ENCODE data around the gene PALM3.
"Not testable (repeated sequence)": the region's sequence is repeated elsewhere in the genome, so short reads cannot be mapped to it uniquely, and the experiment has no call there.

PALM3 gene

GRCh38 chr19:14035706-14036105 lies 26.2 kb downstream of the PALM3 start:
- H3K79me2 ChIP-seq (ENCODE audit: control insufficient read depth, insufficient read depth, low read length), result no peaks in the 10 kb centered on the region
- WGBS (ENCODE audit: extremely low coverage, insufficient coverage, low lambda C conversion rate), result no CpG with 5 or more reads among the region's 7 CpGs

GRCh38 chr19:14035159-14035558 lies 26.7 kb downstream of the PALM3 start:
- not testable (repeated sequence) for H3K36me3 ChIP-seq (ENCODE audit: control insufficient read depth, insufficient read depth, low read length); H3K79me2 ChIP-seq (ENCODE audit: control insufficient read depth, insufficient read depth, low read length); H3K79me1 ChIP-seq (ENCODE audit: low read length); H3K27ac ChIP-seq (ENCODE audit: low read depth, low read length); H2BK5ac ChIP-seq (ENCODE audit: low read length); H2BK15ac ChIP-seq (replicated peaks; ENCODE audit: low read depth); H4K8ac ChIP-seq (ENCODE audit: low read depth, low read length); H3K4me3 ChIP-seq (ENCODE audit: low read length); DNase-seq; H3K4ac ChIP-seq (ENCODE audit: low read depth, low read length); H3K27me3 ChIP-seq (ENCODE audit: insufficient read depth, low read length, poor library complexity); H3K4me1 ChIP-seq (ENCODE audit: control insufficient read depth, low read depth, low read length); H2BK120ac ChIP-seq (ENCODE audit: low read depth, low read length); H3K23ac ChIP-seq (ENCODE audit: low read length); H3K18ac ChIP-seq (ENCODE audit: low read length); H2AK5ac ChIP-seq (ENCODE audit: low read length); H3K4me2 ChIP-seq (ENCODE audit: low read length); H3K9ac ChIP-seq (ENCODE audit: low read length); H4K5ac ChIP-seq (ENCODE audit: low read length); H3K56ac ChIP-seq (ENCODE audit: low read length)
- no CpG with 5 or more reads among the region's 12 CpGs for WGBS (ENCODE audit: extremely low coverage, insufficient coverage, low lambda C conversion rate)

More at GRCh38 chr19:14035706-14036105, 26.2 kb downstream of the PALM3 start:
- Histone ChIP-seq H3K18ac (ENCODE audit: low read length) (no peak overlapping the region), H3K79me1 (ENCODE audit: low read length) (no peaks in the 10 kb centered on the region), H3K27ac (ENCODE audit: low read depth, low read length) (no peak overlapping the region), H3K4me2 (ENCODE audit: low read length) (no peak overlapping the region), H2AK5ac (ENCODE audit: low read length) (no peak overlapping the region), H4K8ac (ENCODE audit: low read depth, low read length) (no peak overlapping the region), H3K4me3 (ENCODE audit: low read length) (no peak overlapping the region), H3K27me3 (ENCODE audit: insufficient read depth, low read length, poor library complexity) (no peaks in the 10 kb centered on the region), H3K23ac (ENCODE audit: low read length) (no peak overlapping the region), H3K9ac (ENCODE audit: low read length) (no peak overlapping the region), H2BK5ac (ENCODE audit: low read length) (no peak overlapping the region), H2BK15ac (replicated peaks; ENCODE audit: low read depth) (no peak overlapping the region), H3K4me1 (ENCODE audit: control insufficient read depth, low read depth, low read length) (no peaks in the 10 kb centered on the region), H3K56ac (ENCODE audit: low read length) (no peak overlapping the region), H3K36me3 (ENCODE audit: control insufficient read depth, insufficient read depth, low read length) (no peaks in the 10 kb centered on the region), H2BK120ac (ENCODE audit: low read depth, low read length) (no peak overlapping the region), H3K4ac (ENCODE audit: low read depth, low read length) (no peak overlapping the region), H4K5ac (ENCODE audit: low read length) (no peak overlapping the region)
- peak; percentile 61 for DNase-seq

- no peak overlapping the region for H3K27ac ChIP-seq (ENCODE audit: low read depth, low read length)
- H3K56ac ChIP-seq (ENCODE audit: low read length), result no peak overlapping the region
- no peak overlapping the region for H3K18ac ChIP-seq (ENCODE audit: low read length)
- H3K4ac ChIP-seq (ENCODE audit: low read depth, low read length), result no peak overlapping the region
- no peaks in the 10 kb centered on the region for H3K79me1 ChIP-seq (ENCODE audit: low read length)
- no peak overlapping the region for H4K8ac ChIP-seq (ENCODE audit: low read depth, low read length)
- no peak overlapping the region for H4K5ac ChIP-seq (ENCODE audit: low read length)
- no peaks in the 10 kb centered on the region for H3K79me2 ChIP-seq (ENCODE audit: control insufficient read depth, insufficient read depth, low read length)
- H3K4me3 ChIP-seq (ENCODE audit: low read length), result no peak overlapping the region
- H2AK5ac ChIP-seq (ENCODE audit: low read length), result no peak overlapping the region
- no peaks in the 10 kb centered on the region for H3K4me1 ChIP-seq (ENCODE audit: control insufficient read depth, low read depth, low read length)
- WGBS (ENCODE audit: extremely low coverage, insufficient coverage, low lambda C conversion rate), result no CpG with 5 or more reads among the region's 2 CpGs
- no peak overlapping the region for H3K4me2 ChIP-seq (ENCODE audit: low read length)
- H3K9ac ChIP-seq (ENCODE audit: low read length), result no peak overlapping the region
- no peak overlapping the region for H2BK5ac ChIP-seq (ENCODE audit: low read length)
- H2BK120ac ChIP-seq (ENCODE audit: low read depth, low read length), result no peak overlapping the region
- no peak overlapping the region for H3K23ac ChIP-seq (ENCODE audit: low read length)
- no peak for DNase-seq
- no peaks in the 10 kb centered on the region for H3K27me3 ChIP-seq (ENCODE audit: insufficient read depth, low read length, poor library complexity)
- no peak overlapping the region for H2BK15ac ChIP-seq (replicated peaks; ENCODE audit: low read depth)
- no peaks in the 10 kb centered on the region for H3K36me3 ChIP-seq (ENCODE audit: control insufficient read depth, insufficient read depth, low read length)
Measured at GRCh38 chr19:14033946-14034345, 27.9 kb downstream of the PALM3 start.

- Histone ChIP-seq H3K79me2 (ENCODE audit: control insufficient read depth, insufficient read depth, low read length) (no peaks in the 10 kb centered on the region), H4K5ac (ENCODE audit: low read length) (no peak within 1 kb of the TSS), H2BK5ac (ENCODE audit: low read length) (no peak within 1 kb of the TSS), H3K18ac (ENCODE audit: low read length) (peak within 1 kb of the TSS; percentile 6), H3K79me1 (ENCODE audit: low read length) (no peaks in the 10 kb centered on the region), H2BK15ac (replicated peaks; ENCODE audit: low read depth) (no peak within 1 kb of the TSS), H2AK5ac (ENCODE audit: low read length) (no peak within 1 kb of the TSS), H3K4me3 (ENCODE audit: low read length) (peak within 1 kb of the TSS; percentile 65), H3K36me3 (ENCODE audit: control insufficient read depth, insufficient read depth, low read length) (no peaks in the 10 kb centered on the region), H3K4ac (ENCODE audit: low read depth, low read length) (peak within 1 kb of the TSS; percentile 17), H3K4me2 (ENCODE audit: low read length) (peak within 1 kb of the TSS; percentile 59), H3K27ac (ENCODE audit: low read depth, low read length) (no peak within 1 kb of the TSS), H3K27me3 (ENCODE audit: insufficient read depth, low read length, poor library complexity) (no peaks in the 10 kb centered on the region), H4K8ac (ENCODE audit: low read depth, low read length) (no peak within 1 kb of the TSS), H2BK120ac (ENCODE audit: low read depth, low read length) (no peak within 1 kb of the TSS), H3K23ac (ENCODE audit: low read length) (no peak within 1 kb of the TSS), H3K56ac (ENCODE audit: low read length) (peak within 1 kb of the TSS; percentile 95), H3K9ac (ENCODE audit: low read length) (peak within 1 kb of the TSS; percentile 71), H3K4me1 (ENCODE audit: control insufficient read depth, low read depth, low read length) (no peaks in the 10 kb centered on the region)
- DNase-seq, result peak; percentile 63
- WGBS (ENCODE audit: extremely low coverage, insufficient coverage, low lambda C conversion rate), result no CpG with 5 or more reads among the region's 63 CpGs
Measured at GRCh38 chr19:14031719-14032480, 30.0 kb downstream of the PALM3 start, which contains the start of gene IL27RA. Gene IL27RA, plus strand, starts transcription at chr19:14031762. Its CDS starts 111 bp downstream, at chr19:14031873.

- Histone ChIP-seq H3K56ac (ENCODE audit: low read length) (peak overlapping the region; percentile 95), H3K18ac (ENCODE audit: low read length) (no peak overlapping the region), H2AK5ac (ENCODE audit: low read length) (no peak overlapping the region), H3K27ac (ENCODE audit: low read depth, low read length) (no peak overlapping the region), H3K23ac (ENCODE audit: low read length) (no peak overlapping the region), H3K36me3 (ENCODE audit: control insufficient read depth, insufficient read depth, low read length) (no peaks in the 10 kb centered on the region), H3K4me3 (ENCODE audit: low read length) (no peak overlapping the region), H3K9ac (ENCODE audit: low read length) (peak overlapping the region; percentile 71), H3K4me1 (ENCODE audit: control insufficient read depth, low read depth, low read length) (no peaks in the 10 kb centered on the region), H3K79me1 (ENCODE audit: low read length) (no peaks in the 10 kb centered on the region), H2BK120ac (ENCODE audit: low read depth, low read length) (no peak overlapping the region), H3K4me2 (ENCODE audit: low read length) (peak overlapping the region; percentile 59), H3K27me3 (ENCODE audit: insufficient read depth, low read length, poor library complexity) (no peaks in the 10 kb centered on the region), H2BK5ac (ENCODE audit: low read length) (no peak overlapping the region), H3K4ac (ENCODE audit: low read depth, low read length) (no peak overlapping the region), H3K79me2 (ENCODE audit: control insufficient read depth, insufficient read depth, low read length) (no peaks in the 10 kb centered on the region), H4K5ac (ENCODE audit: low read length) (no peak overlapping the region), H4K8ac (ENCODE audit: low read depth, low read length) (no peak overlapping the region), H2BK15ac (replicated peaks; ENCODE audit: low read depth) (no peak overlapping the region)
- no CpG with 5 or more reads among the region's 20 CpGs for WGBS (ENCODE audit: extremely low coverage, insufficient coverage, low lambda C conversion rate)
- no peak for DNase-seq
Measured at GRCh38 chr19:14030997-14031718, 30.7 kb downstream of the PALM3 start.
